Keratinocyte (primary cell): Measurements from ENCODE around the gene PRRT2. TPM values are rescaled to one million over a fixed set of nuclear protein-coding genes. Genes with fewer than 3 reads are reported as not detected.

Experiments
- DNase-seq: peaks from one replicate; pipeline ENCODE4 v3.0.0-alpha.2; 2011; ENCODE audit warnings: low read depth, missing footprints, low spot score
- FAIRE-seq: peaks from 2 replicates; lab custom pipeline; 2011; peaks lifted over from hg19 to GRCh38; lab: Jason Lieb, UNC
- H2AFZ ChIP-seq: 2 replicates; pipeline ENCODE4 v1.6.0; 2012; ENCODE audit warnings: low read length, control low read depth, inconsistent platforms; ENCODE audit not compliant: control insufficient read depth
- H3K27ac ChIP-seq: 2 replicates; pipeline ENCODE4 v1.5.1; 2011; ENCODE audit warnings: low read length; ENCODE audit not compliant: control insufficient read depth, insufficient read depth
- H3K27me3 ChIP-seq: 3 replicates; pipeline ENCODE4 v1.6.0; 2011; ENCODE audit warnings: low read length; ENCODE audit not compliant: control insufficient read depth, insufficient read depth; ENCODE audit errors: extremely low read depth
- H3K36me3 ChIP-seq, 2 experiments: 2 replicates in 1 of 2; 3 replicates in 1 of 2; pipeline ENCODE4 v1.5.1; 2011; ENCODE audit warnings: low read length in 2 of 2, mild to moderate bottlenecking in 1 of 2; ENCODE audit not compliant: control insufficient read depth in 2 of 2, insufficient read depth in 2 of 2; ENCODE audit errors: extremely low read depth in 1 of 2
- H3K4me1 ChIP-seq: 3 replicates; pipeline ENCODE4 v1.5.1; 2011; ENCODE audit warnings: low read length; ENCODE audit not compliant: control insufficient read depth, insufficient read depth; ENCODE audit errors: extremely low read depth
- H3K4me2 ChIP-seq: 3 replicates; pipeline ENCODE4 v1.6.0; 2011; ENCODE audit warnings: low read depth, low read length; ENCODE audit not compliant: control insufficient read depth, insufficient read depth; ENCODE audit errors: extremely low read depth
- H3K4me3 ChIP-seq, 3 experiments: fragments of 200-600 bp in 1 of 3; sonication (generic) in 1 of 3; 2 replicates in 2 of 3; 3 replicates in 1 of 3; pipeline ENCODE4 v1.5.1; 2011 to 2016; ENCODE audit warnings: low read length in 3 of 3, mild to moderate bottlenecking in 3 of 3, control low read depth in 2 of 3, inconsistent platforms in 1 of 3, low read depth in 1 of 3, mixed read lengths in 1 of 3, mixed run types in 1 of 3, moderate library complexity in 1 of 3; ENCODE audit not compliant: control insufficient read depth in 2 of 3, insufficient read depth in 2 of 3; ENCODE audit errors: extremely low read depth in 1 of 3
- H3K79me2 ChIP-seq: 2 replicates; pipeline ENCODE4 v1.6.0; 2012; ENCODE audit warnings: low read length; ENCODE audit not compliant: control insufficient read depth, insufficient read depth
- H3K9ac ChIP-seq: 3 replicates; pipeline ENCODE4 v1.6.0; 2011; ENCODE audit warnings: low read length; ENCODE audit not compliant: control insufficient read depth, insufficient read depth; ENCODE audit errors: extremely low read depth
- H3K9me1 ChIP-seq: 3 replicates; pipeline ENCODE4 v1.6.0; 2011; ENCODE audit warnings: low read length; ENCODE audit not compliant: control insufficient read depth, insufficient read depth; ENCODE audit errors: extremely low read depth
- H3K9me3 ChIP-seq: 2 replicates; pipeline ENCODE4 v1.5.1; 2012; ENCODE audit warnings: low read depth, low read length; ENCODE audit not compliant: control insufficient read depth
- H4K20me1 ChIP-seq: 3 replicates; pipeline ENCODE4 v1.6.0; 2011; ENCODE audit warnings: low read length; ENCODE audit not compliant: control insufficient read depth, insufficient read depth; ENCODE audit errors: extremely low read depth
- EZH2 ChIP-seq: IDR thresholded peaks from one replicate; pipeline ENCODE4 v1.6.1; 2012; ENCODE audit warnings: inconsistent platforms, mild to moderate bottlenecking, low read length, moderate library complexity
- dilution Hi-C: fragments of 300-500 bp; cut with MboI; formaldehyde crosslinking; loops from one replicate; pipeline ENCODE4 v1.7.0; 2020; ENCODE audit warnings: low sequenced_read_pairs; ENCODE audit not compliant: extremely low pct_ligation_motif_present
- polyA plus RNA-seq, 5 experiments: library from polyadenylated mRNA; depleted of rRNA in 3 of 5; stranded (reverse) in 3 of 5; stranded (forward) in 1 of 5; unstranded in 1 of 5; fragments of >200 nt; gene quantifications; 1 replicate in 1 of 5; 2 replicates in 3 of 5; 3 replicates in 1 of 5; pipeline versions ENCODE4 v1.2.1 to v1.2.3, GENCODE V29; 2011 to 2012; ENCODE audit warnings: missing spikeins in 2 of 5, low read depth in 1 of 5, low replicate concordance in 1 of 5
- TF ChIP-seq, protein P1 (sequence below), 3 experiments: IDR thresholded peaks in 1 of 3; conservative IDR thresholded peaks in 1 of 3; optimal IDR thresholded peaks in 1 of 3; 2 replicates in 2 of 3; 3 replicates in 1 of 3; pipeline versions ENCODE3 to v1.5.1; 2011; ENCODE audit warnings: low read length in 3 of 3, mild to moderate bottlenecking in 3 of 3, moderate library complexity in 2 of 3, control low read depth in 1 of 3, inconsistent platforms in 1 of 3; ENCODE audit not compliant: insufficient read depth in 2 of 3; ENCODE audit errors: extremely low read depth in 1 of 3

The PRRT2 gene
- polyA plus RNA-seq, 1 donor (not counting 4 experiments of a cell fraction or from before 2014, with no cell fraction given) = not detected

DNA sequence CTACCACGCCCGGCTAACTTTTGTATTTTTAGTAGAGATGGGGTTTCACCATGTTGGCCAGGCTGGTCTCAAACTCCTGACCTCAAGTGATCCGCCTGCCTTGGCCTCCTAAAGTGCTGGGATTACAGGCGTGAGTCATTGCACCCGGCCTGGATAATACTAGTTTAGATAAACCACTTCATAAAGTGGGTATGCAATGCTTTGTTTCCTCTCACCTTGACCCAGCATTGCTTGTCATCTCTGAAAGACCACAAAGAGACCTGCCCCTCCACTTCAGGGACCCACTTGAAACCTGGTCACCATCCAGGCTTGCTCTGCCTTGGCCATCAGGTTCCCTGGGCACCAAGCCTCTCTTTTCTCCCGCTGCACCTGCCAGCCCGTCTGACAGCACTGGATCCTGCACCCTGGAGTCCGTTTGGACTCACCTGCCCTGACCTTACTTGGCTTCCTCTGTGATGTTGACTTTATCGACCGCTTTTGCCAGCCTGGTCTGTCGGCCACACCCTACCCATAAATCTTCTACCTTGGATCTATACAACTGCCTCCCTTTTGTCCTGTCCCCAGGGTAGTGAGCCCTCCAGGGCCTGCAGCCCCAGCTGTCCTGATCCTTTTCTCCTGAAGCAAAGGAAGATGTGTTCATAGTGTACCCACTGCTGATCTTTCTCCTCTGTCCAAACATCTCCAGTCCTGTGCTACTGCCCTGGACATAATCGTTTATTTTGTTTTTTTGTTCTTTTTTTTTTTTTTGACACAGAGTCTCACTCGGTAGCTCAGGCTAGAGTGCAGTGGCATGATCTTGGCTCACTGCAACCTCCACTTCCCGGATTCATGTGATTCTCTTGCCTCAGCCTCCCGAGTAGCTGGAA lies 46.6 kb upstream of the PRRT2 start:
- no peak overlapping the region for H3K9ac ChIP-seq
- no peak overlapping the region for H3K27ac ChIP-seq
- no peak overlapping the region for H3K4me3 ChIP-seq
- DNase-seq = no peak
- no peaks in the 10 kb centered on the region for H3K9me3 ChIP-seq
- H2AFZ ChIP-seq = no peak overlapping the region
- H3K9me1 ChIP-seq = no peaks in the 10 kb centered on the region
- H3K36me3 ChIP-seq = no peaks in the 10 kb centered on the region
- TF ChIP-seq, protein P1, sequence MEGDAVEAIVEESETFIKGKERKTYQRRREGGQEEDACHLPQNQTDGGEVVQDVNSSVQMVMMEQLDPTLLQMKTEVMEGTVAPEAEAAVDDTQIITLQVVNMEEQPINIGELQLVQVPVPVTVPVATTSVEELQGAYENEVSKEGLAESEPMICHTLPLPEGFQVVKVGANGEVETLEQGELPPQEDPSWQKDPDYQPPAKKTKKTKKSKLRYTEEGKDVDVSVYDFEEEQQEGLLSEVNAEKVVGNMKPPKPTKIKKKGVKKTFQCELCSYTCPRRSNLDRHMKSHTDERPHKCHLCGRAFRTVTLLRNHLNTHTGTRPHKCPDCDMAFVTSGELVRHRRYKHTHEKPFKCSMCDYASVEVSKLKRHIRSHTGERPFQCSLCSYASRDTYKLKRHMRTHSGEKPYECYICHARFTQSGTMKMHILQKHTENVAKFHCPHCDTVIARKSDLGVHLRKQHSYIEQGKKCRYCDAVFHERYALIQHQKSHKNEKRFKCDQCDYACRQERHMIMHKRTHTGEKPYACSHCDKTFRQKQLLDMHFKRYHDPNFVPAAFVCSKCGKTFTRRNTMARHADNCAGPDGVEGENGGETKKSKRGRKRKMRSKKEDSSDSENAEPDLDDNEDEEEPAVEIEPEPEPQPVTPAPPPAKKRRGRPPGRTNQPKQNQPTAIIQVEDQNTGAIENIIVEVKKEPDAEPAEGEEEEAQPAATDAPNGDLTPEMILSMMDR (optimal IDR thresholded peaks at IDR 0.05 in 1 of 3, IDR thresholded peaks at IDR 0.05 in 1 of 3, conservative IDR thresholded peaks at IDR 0.05 in 1 of 3; ENCODE audit: extremely low read depth in 1 of 3, insufficient read depth in 2 of 3, low read length in 3 of 3) = no peak
- no peak for TF ChIP-seq EZH2
- dilution Hi-C loops = no loop called here
- no peak overlapping the region for H3K4me2 ChIP-seq
- FAIRE-seq = no peak
- no peaks in the 10 kb centered on the region for H3K4me1 ChIP-seq
- H4K20me1 ChIP-seq = no peaks in the 10 kb centered on the region
- H3K27me3 ChIP-seq = no peaks in the 10 kb centered on the region
- no peaks in the 10 kb centered on the region for H3K79me2 ChIP-seq

DNA sequence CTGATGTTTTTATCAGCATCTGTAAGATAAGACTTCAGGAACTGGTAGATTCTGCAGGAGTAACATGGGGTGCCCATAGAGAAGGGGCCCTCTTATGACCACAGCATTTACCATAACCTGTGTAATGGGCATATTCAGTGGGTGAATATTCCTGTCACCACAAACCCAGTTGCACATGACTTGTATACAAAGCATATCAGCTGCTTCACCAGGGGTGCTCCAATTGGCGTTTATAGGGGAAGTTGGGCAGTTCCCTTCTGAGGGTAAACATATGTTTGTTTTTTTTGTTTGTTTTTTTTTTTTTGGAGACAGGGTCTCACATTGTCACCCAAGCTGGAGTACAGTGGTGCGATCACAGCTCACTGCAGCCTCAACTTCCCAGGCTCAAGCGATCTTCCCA lies 45.4 kb upstream of the PRRT2 start:
- no peak for TF ChIP-seq EZH2
- TF ChIP-seq, protein P1 (optimal IDR thresholded peaks at IDR 0.05 in 1 of 3, IDR thresholded peaks at IDR 0.05 in 1 of 3, conservative IDR thresholded peaks at IDR 0.05 in 1 of 3; ENCODE audit: extremely low read depth in 1 of 3, insufficient read depth in 2 of 3, low read length in 3 of 3) = no peak
- no peak for DNase-seq
- no peak overlapping the region for H2AFZ ChIP-seq
- no peaks in the 10 kb centered on the region for H3K9me3 ChIP-seq
- H3K4me2 ChIP-seq = no peak overlapping the region
- no peaks in the 10 kb centered on the region for H3K27me3 ChIP-seq
- no peaks in the 10 kb centered on the region for H3K4me1 ChIP-seq
- H4K20me1 ChIP-seq = no peaks in the 10 kb centered on the region
- H3K27ac ChIP-seq = no peak overlapping the region
- H3K4me3 ChIP-seq = no peak overlapping the region
- H3K9me1 ChIP-seq = no peaks in the 10 kb centered on the region
- dilution Hi-C loops = no loop called here
- H3K9ac ChIP-seq = no peak overlapping the region
- FAIRE-seq = no peak
- H3K36me3 ChIP-seq = no peaks in the 10 kb centered on the region
- no peaks in the 10 kb centered on the region for H3K79me2 ChIP-seq
